HPDE6-E6E7 (cell line): ENCODE data around the gene TSTD2.
"Not testable (repeated sequence)": the region's sequence is repeated elsewhere in the genome, so short reads cannot be mapped to it uniquely, and the experiment has no call there.

Experiments
- DNase-seq: peaks from one replicate; pipeline ENCODE4 v3.0.0; 2011; ENCODE audit warnings: missing footprints; ENCODE audit errors: extremely low spot score

TSTD2 gene

DNA sequence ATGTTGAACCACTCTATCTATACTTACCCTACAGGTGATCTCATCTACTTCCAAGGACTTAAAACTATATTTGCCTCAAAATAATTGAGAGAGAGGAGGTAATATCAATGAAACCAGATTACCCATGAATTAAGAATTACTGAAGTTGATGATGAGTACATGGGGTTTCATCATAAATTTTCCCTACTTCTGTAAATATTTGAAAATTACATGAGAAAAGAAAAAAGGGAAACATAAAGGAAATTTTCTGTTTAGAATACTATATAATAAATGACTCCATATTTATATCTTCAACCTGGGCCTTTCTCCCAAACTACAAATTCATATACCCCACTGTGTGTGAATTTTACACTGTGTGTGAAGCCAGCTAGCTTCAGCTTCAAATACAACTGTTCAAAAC lies 2.6 kb downstream of the TSTD2 start:
- DNase-seq: no peak

DNA sequence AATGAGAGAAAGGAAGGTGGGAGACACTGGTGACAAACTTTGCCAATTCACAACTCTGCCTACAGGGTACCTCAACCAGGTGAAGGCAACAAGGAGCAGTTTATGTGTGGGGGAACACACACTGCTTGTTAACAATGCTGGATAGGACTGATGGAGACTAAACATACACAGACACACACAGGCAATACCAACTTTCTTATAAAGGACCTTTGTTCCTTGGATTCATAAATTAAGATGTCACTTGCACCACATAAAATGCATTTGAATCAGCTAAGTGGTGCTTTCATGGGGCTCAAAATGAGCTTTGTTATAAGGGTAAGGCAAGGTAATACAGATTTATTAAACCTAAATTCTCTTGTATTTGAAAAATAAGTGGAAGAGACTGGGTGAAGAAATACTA lies 4.0 kb downstream of the TSTD2 start:
- no peak for DNase-seq

- DNase-seq: no peak
Measured at GRCh38 chr9:97628668-97629067, 4.5 kb downstream of the TSTD2 start.

DNA sequence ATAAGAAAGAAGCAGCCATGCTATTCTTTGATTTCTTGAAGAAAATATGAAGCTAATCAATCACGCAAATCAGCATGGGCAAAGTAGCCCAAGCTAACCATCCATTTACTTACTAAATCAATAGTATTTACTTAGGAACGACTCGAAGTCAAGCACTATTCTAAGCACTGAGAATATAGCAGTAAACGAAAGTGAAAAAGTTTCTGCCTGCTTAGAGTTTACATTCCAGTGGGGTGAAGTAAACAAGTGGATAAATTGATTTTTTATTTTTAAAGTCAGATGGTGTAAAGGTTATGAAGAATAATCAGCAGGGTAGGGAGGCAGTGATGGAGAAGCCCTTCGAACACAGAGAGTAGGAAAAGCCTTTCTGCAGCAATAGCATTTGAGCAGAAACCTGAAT lies 5.5 kb downstream of the TSTD2 start:
- no peak for DNase-seq

GRCh38 chr9:97625620-97626019 lies 7.5 kb downstream of the TSTD2 start:
- no peak for DNase-seq

DNA sequence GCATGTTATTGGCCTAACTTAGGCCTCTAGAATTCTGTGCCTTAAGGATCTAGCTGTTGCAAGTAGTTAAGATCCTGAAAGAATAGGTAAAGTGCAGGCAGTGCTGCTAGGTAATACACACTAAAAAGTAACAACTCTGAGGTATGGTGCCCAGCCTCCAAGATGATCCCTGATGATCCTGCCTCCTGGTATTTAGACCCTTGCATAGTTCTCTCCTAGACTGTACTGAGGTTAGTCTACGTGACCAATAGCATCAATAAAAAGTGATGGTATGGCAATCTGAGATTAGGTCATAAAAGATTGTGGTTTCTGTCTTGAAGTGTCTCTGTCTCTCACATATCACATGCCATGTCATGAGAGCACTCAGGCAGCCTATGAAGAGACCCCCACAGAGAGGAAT lies 9.2 kb downstream of the TSTD2 start:
- no peak for DNase-seq

DNA sequence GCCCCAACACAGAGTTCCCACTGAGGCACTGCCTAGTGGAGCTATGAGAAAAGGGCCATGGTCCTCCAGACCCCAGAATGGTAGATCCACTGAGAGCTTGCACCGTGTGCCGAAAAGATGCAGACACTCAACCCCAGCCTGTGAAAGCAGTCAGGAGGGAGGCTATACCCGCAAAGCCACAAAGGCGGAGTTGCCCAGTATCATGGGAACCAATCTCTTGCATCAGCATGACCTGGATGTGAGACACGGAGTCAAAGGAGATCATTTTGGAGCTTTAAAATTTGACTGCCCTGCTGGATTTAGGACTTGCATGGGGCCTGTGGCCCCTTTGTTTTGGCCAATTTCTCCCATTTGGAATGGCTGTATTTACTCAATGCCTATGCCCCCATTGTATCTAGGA lies 10.7 kb downstream of the TSTD2 start:
- not testable (repeated sequence) for DNase-seq

DNA sequence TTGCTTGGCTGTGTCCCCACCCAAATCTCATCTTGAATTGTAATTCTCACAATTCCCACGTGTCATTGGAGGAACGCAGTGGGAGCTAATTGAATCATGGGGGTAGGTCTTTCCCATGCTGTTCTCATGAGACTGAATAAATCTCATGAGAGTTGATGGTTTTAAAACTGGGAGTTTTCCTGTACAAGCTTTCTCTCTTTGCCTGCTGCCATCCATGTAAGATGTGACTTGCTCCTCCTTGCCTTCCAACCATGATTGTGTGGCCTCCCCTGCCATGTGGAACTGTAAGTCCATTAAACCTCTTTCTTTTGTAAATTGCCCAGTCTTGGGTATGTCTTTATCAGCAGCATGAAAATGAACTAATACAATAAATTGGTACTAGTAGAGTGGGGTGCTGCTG lies 13.1 kb downstream of the TSTD2 start:
- not testable (repeated sequence) for DNase-seq

DNA sequence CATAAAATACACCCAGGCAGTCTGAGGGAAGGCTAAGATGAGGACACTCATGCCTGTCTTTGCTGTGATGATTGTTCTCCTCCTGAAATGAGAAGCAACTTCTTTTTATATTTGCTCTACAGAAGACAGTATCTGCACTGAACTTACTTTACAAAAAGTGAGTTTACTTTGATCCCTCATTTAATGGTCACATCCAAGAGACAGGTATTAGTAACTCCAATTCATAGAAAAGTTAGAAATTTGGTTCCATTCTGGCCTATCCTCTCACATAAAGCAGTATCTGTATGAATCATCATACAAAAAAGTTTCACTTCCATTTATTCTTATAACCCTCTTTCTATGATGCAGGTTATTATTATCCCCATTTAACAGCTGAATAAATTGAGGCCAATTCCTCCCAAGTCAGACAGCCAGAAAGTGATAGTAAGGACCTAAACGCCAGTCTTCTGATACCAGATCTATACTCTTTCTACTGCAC lies 15.2 kb downstream of the TSTD2 start:
- no peak for DNase-seq

GRCh38 chr9:97615439-97616072 lies 17.6 kb downstream of the TSTD2 start:
- peak; percentile 40 for DNase-seq

GRCh38 chr9:97604901-97605645 lies 28.1 kb downstream of the TSTD2 start:
- no peak for DNase-seq

- DNase-seq: no peak
Measured at GRCh38 chr9:97602430-97602829, 30.7 kb downstream of the TSTD2 start.

DNA sequence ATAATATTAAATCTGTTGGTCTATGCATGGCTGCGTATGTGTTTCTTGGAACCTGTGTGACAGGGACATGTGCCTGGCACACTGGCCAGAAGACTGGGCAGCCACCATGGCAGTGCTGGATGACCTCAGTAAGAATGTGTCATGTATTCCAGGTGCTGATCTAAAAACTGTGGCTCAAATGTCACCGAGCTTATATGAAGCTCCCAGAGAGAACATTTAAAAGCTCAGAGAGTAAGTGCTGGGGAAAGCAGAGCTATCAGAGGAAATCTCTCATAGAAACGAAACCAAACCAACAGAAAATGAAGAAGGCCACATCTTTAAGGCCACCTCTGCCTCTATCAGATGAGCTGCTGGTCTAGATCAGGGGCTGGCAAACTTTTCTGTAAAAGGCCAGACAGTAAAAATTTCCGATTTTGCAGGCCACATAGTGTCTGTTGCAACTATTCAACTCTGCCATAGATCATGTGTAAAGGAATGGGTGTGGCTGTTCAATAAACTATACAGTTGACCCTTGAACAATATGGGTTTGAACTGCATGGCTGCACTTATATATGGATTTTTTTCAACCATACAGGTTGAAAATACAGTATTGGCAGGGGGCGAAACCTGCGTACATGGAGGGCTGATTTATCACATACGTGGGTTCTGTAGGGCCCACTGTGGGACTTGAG lies 31.8 kb downstream of the TSTD2 start:
- no peak for DNase-seq

- no peak for DNase-seq
Measured at GRCh38 chr9:97600531-97601227, 32.5 kb downstream of the TSTD2 start.

DNA sequence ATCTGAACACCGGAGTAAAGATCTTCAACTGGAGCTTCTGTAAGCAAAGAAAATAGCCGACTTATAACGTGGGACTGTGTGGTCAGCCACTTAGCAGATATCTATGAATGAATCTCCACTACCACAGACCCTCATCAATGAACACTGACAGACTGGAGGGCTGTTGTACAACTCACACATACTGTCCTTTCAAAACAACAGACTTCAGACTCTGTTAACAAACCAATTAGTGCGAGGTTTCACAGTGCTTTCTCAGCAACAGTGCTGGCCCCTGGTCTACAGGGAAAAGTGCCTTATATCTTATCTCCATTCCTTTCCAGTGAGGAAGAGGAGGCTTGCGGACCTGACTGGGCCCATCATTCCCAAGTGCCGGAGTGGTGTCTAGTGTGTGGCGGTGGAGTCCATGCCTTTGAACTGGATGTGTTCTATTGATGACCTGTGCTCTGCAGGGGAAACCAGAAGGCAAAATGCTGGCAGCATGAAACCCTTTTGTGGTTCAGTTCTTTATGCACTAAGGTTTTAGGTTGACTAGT lies 33.8 kb downstream of the TSTD2 start:
- DNase-seq: no peak

DNA sequence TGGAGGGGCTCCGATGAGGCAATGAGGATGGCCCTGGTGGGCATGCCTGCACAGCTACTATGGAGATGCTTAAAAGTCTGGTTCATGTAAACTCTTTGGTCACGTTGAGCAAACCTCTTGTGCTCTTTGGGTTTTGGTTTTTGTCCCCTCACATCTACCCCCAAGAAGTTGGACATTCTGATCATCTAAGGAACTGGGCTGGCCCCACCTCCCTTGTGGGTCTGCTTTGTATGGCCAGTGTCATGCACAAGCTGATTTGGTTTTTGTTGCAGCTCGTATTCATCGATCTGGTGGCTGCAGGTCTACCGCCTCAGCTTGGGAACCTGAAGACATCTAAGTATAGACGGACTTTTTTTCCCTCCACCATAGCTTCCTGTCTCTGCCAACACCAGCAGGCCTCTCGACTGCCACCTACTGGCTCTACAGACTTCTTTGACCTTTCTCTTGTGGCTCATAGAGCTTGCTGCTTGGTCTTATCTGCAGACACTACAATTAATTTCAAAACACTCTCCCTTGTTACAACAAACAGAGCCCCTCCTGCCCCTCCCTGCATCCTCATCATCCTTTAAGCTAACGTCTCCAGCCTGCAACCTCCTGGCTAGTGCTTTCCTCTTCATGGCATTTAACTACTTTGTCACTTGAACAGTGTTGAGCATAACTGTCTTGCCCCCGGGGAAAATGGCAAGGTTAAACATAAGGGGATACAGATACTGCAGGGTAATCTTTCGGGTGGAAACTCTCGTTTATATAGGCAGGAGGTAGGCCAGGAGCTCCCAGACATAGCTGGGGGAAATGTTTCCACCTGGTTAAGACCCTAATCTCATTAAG lies 34.5 kb downstream of the TSTD2 start:
- peak; percentile 65 for DNase-seq

GRCh38 chr9:97596906-97597305 lies 36.3 kb downstream of the TSTD2 start:
- DNase-seq: no peak

- no peak for DNase-seq
Measured at GRCh38 chr9:97594381-97594921, 38.7 kb downstream of the TSTD2 start.

DNA sequence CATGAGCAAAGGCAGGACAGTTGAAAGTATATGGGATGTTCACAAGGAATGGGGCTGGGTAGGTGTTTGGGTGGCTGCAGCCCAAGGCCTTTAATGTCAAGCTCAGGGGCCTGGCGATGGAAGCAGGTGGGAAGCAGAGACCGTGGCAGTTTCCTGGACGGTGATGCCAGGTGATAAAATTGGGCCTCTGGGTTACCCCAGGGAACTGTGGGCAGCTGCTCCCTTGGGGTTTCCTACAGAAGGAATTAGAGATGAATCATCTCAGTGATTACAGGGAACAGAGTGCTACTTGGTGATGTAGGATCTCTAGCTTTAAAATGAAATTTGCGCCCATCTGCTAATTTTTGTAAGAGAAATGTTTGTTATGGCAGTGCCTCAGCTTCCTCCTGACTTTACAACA lies 39.2 kb downstream of the TSTD2 start:
- DNase-seq: no peak

- DNase-seq: no peak
Measured at GRCh38 chr9:97592126-97592525, 41.0 kb downstream of the TSTD2 start.

- no peak for DNase-seq
Measured at GRCh38 chr9:97591535-97591934, 41.6 kb downstream of the TSTD2 start.
